HG02678 (cell line): ENCODE measurements around the gene CCDC158.
"Not testable (repeated sequence)": the region's sequence is repeated elsewhere in the genome, so short reads cannot be mapped to it uniquely, and the experiment has no call there.

Experiments
- ATAC-seq: cut with Tn5 transposase; IDR thresholded peaks from one replicate; pipeline ENCODE4 v1.9.1; 2021; ENCODE audit warnings: mild to moderate bottlenecking, moderate library complexity; ENCODE audit not compliant: unreplicated experiment

Gene CCDC158

DNA sequence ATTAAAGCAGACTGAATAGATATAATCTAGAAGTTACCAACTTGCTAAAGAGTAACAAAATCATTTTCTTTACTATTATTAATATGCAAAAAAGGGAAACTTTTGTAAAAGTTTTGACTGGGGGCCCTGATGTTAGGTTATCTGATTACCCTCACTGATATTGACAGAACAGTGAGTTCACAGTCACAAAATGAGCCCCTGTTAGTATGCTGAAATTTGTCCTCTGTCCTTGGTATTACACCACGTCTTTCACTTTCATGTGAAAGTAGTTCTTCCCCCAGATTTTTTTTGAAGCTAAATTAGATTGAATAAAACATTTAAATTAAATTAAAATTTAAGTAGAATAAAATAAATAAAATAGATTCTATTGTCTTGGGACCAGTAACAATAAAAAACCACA lies 108.5 kb downstream of the CCDC158 start:
- no peak for ATAC-seq

DNA sequence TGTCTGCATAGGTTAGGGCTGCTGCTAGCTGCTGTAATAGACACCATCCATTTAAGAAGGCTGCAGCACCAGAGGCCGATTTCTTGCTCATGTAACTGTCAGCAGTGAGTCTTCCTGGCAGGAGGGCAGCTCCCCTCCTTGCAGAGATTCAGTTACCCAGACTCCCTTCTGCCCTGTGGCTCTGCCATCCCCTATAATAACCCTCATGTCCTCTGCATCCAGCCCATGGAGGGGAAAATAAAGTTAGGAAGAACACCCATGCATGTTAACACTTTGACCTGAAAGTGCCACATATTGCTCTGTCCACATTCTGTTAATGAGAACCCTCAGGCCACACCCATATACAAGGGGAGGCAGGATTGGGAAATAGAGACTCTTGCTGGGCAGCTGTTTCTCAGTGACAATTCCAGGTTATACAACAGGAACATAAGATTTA lies 109.0 kb downstream of the CCDC158 start:
- ATAC-seq, result no peak

DNA sequence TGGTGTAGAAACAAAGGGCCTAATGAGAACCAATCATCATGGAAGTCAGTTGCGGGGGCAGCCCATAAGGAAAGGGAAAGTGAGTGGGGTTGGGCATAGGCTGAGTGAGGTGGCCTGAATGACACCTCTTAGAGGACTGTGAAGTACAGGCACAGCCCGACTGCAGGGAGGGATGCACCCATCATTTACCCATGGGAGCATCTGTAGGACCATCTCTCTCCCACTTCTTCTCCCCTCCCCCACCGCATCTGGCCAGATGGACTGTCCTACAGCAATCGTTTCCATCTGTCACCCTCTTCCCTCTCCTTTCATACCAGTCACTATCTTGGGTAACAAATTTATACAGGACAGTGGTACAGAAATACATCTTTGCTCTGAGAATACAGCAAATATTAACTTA lies 110.3 kb downstream of the CCDC158 start:
- no peak for ATAC-seq

DNA sequence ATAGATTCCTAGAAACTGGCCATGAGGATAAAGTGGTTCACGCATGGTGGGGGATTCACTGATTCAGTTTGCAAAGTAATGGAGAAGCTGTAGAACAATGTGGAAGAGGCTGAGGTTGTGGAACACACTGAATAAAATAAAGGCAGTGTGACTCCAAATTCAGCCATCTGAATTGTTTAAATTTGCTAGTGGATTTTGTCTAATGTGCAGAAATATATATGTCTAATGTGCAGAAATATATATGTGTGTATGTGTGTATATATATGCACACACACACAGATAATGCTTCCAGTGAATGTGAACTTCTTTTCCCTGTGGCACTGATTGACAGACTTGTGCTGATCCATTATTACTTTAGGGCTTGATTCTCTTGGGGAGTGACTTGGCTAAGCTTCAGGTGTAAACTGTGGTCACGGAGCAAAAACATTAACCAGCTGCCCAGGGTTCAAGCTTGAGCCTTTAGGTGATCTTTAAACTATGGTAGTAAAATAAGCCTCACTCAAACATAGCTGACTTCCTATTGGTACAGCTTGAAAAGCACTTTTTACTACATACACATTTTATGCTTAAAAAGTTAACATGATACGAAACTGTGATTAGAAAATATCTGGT lies 110.9 kb downstream of the CCDC158 start:
- ATAC-seq, result no peak

DNA sequence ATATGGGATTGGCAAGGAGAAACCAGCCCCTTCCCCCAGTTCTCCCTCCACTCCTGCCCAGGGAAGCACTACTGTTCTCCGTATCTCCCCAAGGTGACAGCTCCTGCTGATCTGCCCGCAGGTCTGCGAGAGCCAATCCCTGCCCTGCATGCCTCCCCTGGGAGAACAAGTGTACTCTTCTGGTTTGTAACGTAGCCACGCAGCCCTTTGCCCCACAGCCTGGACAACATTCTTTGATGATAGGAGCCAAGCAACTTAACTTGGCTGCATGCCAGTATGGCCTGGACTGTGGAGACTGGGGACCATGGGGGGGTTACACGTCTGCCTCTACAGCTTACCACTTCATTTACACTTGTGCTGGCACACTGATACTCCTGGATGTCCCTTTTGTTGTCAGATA lies 112.4 kb downstream of the CCDC158 start:
- no peak for ATAC-seq

DNA sequence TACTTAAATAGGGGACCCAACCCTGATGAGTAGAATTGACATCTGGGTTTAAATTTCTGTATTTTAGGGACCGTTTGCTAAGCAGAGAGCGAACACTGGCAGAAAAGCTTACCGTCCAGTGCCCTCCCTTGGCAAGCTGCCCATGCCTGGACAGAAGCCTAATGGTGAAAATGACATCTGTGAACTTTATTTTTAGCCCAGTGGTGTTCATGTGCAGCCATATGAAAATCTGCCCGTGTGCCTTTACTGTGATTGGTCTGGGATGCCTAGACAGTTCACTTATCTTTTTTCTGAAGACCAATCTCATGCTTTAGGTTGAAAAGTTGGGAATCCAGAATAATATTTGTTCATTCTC lies 113.3 kb downstream of the CCDC158 start:
- ATAC-seq, result no peak

DNA sequence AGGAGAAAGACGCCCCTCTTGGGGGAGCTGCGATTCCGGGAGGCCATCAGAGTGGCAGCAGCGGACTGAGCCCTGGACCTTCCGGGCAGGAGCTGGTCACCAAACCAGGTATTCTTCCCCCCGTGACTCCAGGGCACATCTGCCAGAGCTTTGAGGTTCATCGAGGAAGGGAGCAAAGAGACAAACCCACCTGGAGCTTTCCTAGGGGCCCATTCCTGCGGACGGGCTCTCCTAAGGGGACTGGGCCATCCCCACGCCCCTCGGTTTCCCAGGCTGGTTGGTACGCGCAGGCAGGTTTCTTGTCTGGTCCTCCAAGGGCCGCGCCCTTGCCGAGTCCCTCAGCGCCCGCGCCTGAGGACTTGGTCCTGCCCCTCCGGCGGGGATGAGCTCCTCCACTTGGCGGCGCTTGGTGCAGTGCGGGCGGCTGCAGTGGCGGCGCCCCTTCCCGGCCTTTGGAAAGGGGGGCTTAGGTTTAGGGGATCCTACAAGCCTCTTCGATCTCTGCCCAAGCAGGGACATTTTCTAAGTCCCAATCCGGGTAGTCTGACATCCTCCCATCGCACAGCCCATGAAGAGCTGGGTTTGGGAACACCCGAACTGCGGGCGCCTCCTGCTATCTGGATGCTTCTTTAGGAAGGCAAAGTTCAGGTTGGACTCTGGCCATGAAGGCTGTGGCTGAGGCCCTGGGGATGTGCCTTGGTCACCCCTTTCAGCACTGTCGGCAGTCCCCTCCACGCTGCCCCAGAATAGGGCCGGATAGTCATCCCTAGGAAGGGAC lies 113.9 kb downstream of the CCDC158 start:
- no peak for ATAC-seq

DNA sequence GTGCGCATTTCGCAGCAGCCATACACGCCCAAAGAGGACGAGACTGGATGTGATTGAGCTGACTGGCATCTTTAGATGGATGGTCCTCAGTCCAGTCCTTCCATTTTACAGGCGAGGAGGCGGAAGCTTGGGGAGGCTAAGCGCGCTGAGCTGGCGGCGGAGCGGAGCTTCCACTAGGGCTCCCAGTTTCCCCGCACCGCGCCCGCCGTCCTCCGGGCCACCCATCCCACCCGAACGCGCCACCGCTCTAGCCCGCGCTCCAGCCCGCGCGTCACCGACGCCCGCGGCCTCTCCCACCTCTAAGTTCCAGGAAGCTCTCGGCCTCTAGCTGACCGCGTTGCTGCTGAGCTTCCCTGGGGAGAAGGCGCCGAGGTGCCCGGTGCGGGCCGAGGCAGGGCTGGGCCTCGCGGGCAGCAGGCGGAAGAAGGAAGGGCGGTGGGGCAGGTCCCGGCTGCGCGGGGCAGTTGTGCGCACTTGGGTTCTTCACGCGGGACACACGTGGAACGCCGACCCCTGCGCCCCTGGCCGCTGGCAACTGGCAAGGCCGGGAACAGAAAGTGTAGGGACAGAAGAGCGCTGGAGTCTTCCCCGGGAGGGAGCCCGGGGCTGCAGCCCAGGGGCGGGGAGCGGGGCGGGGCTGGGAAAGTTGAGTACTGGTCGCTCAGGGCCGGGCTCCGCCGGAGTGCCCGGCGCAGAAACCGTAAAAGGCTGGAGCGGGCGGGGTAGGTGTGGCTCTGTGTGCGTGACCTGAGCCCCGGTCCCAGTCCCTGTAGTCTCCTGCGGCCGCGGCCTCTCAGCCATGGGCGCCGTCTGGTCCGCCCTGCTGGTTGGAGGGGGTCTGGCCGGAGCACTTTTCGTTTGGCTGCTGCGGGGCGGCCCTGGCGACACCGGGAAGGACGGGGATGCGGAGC lies 114.7 kb downstream of the CCDC158 start, which contains the start of gene STBD1:
TSS of gene STBD1 (plus strand) at position 763 of the 911 bp plus-strand sequence. CDS start at position 800, 37 bp downstream.
- no peak for ATAC-seq

DNA sequence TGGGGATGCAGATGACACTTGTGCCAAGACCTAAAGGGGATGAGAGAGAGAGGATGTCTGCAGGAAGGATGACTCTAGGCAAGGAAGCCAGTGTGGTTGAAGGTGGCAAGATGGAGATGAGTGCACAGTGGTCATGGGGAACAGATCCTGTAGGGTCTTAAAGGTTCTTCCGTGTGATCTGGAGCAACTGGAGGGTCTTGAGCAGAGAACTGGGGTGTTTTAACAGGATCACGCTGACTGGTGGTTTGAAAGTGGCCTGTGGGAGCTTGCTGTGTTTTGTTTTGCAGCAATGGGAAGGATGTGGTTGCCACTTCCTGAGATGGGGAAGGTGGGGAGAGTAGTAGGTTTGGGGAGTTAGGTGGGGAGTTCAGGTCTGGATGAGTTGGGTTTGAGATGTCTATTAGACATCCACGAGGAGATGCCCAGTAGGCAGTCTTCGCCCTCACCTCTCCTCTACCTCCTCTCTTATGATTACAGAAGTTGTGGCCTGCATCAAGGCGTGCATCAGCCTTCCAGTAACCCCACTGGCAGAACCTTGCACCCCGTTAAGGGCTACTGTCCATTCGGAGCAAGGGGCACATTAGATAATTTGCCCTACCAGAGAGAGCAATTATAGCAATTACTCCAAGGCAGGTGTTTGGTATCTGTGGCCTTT lies 115.8 kb downstream of the CCDC158 start:
- ATAC-seq, result no peak

DNA sequence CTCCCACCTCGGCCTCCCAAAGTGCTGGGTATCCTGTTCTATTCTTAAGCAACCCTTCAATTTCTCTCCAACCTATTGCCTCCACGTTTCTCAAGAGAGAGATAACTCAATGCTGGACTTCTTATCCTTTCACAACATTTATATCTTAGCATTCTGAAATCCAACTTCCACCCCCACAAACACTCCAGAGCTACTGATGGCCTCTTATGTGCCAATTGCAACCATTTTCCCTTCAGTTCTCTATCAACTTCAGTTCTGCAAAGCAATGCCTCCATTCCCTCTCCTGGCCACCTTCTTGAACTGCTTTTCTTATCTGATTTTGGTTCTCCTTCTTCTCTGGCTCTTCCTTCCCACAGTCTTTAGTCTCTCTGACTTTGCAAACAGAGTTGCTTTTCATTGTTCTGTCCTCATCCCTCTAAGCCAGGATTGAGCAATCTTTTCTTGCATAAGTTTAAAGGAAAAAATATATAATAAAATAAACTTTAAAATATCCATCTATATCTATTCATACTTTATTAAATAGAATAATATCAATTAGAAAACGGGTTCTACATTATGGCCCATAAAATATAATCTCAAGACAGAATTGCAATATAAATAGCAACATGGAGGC lies 118.0 kb downstream of the CCDC158 start:
- no peak for ATAC-seq

DNA sequence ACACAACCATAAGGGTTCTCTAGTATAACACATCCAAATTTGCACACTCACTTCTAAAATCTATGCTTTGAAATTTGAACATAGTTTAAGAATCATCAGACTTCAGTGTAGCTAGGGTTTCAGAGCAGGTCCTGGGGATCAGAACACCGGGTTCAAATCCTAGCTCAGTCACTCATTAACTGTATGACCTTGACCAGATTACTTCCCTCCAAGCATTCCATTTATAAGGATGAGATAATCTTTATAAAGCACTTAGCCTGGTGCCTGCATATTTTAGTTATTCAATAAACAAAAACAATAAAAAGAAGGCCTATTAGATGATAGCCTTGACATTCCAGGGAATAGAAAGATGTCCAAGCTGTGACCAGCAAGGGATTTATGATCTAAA lies 119.2 kb downstream of the CCDC158 start:
- ATAC-seq, result no peak

DNA sequence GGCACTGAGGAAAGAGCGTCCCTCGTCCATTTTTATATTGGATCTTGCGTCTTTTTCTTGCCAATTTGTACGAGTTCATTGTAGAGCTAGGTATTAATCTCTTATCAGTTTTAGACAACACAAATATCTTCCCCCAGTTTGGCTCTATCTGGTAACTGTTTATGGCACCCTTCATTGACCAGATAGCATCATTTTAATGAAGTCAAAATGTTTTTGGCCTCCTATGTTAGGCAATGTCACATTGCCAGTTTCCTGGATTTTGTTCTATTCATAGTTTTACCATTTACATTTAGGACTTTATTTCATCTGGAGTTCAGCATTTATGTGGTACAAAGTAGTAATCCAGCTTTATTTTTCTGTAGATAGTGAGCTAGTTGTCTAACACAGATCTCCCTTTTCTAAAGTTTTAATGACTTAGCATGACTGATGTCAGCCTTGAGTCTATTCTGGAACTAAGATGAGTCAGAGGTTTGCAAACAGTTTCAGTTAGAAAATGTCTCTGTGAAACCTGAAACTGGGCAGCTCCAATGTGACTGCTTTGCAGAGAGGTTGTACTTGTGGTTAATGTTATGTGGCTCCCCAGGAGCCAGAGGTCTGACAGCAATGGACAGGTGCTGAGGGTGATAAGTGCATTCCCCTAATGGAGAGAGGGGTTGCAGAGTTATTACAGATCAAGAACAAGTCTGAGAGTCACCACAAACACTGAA lies 119.7 kb downstream of the CCDC158 start:
- peak; percentile 98 for ATAC-seq

DNA sequence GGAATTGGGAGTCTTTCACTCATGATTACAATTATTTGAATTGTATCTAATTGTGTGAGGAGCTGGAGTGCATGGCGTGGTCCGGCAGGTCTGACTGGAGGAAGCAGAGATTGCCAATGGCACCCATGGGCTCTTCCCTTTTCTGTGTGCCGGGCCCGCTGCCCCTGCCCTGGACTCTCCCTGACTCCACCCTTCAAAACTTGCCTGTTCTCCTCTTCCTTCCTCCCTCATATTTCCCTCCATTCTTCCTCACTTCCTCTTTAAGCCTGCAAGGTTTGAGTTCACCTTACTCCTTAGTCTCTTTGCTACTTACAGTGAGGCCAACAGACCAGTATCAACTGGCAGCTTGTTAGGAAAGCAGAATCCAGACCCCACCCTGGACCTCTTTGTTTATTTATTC lies 120.9 kb downstream of the CCDC158 start:
- ATAC-seq, result no peak

DNA sequence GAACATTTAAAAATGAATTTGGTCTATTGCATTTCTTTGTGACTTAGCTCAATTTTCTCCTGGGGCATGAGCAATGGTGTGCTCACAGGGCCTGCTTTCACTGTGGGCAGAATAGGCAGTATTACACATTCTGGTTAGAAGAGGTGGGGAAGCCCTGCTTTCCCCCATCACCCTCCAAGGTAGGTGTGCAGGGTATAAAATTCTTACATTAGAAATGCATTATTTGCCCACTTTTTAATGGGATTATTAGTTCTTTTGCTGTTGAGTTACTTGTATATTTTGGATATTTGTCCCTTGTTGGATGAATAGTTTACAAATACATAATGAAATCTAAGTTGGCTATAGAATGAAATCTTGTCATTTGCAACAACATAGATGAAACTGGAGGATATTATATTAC lies 122.7 kb downstream of the CCDC158 start:
- ATAC-seq, result no peak

DNA sequence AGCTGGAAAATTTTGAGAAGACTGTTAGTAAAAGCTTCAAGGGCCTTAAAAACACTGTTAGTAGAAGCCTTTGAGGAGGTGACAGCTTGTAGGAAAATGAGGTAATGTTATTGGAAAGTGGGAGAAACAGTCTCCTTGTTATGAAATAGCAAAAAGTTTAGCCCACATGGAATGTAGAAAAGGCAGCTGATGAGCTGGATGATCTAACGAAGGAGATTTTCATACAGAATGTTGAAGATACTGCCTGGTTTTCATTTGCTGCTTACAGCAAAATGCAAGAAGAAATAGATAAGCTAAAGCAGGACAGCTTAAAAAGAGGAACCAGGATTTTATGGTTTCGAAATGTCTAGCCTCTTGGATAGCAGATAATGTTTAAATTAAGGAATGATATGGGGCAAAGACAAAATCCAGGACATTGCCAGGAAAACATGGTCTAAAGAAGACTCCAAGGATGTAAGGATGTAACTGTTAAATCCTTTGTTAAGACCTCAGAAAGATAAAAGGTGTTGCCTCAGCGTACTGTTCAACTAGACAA lies 124.6 kb downstream of the CCDC158 start:
- ATAC-seq, result no peak

DNA sequence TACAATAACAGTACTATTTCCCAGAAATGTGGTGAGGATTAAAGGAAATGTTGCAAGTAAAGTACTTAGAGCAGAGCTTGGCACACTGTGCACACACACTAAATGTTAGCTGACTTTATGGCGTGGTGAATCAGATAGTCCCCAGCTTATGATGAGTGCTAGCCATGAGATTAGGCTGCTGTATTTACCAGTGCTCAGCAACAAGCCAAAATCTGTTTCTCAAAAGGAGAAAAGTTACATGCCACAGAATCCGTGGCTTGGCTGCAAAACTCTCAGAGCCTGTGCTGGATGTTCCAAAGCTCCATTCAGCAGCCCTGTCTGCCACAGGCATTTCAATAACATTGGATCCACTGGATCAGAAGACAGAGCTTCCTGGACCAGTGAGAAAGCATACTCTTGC lies 127.2 kb downstream of the CCDC158 start:
- ATAC-seq, result no peak

DNA sequence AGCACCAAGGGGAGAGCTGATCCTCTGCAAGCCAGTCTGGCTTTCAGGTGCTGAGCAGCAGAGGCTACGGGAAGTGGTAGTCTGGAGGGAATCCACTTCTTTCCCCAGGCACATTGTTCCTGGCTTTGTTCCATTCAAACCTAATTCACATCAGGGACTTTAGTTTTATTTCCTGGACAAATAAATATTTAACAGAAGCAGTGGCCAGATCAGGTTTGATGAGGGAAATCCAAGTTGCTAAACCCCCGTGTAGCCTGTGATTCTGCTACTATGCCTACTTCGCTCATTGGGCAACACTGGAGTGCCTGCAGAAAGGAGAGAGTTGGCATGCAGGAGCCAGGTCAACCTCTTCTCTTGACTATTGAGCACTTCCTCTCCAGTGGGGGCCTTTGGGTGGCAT lies 128.2 kb downstream of the CCDC158 start:
- no peak for ATAC-seq

DNA sequence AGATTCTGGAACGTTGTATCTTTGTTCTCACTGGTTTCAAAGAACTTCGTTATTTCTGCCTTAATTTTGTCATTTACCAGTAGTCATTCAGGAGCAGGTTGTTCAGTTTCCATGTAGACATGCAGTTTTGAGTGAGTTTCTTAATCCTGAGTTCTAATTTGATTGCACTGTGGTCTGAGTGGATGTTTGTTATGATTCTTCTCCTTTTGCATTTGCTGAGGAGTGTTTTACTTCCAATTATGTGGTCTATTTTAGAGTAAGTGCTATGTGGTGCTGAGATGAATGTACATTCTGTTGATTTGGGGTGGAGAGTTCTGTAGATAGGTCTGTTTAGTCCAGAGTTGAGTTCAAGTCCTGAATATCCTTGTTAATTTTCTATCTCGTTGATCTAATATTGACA lies 133.1 kb downstream of the CCDC158 start:
- ATAC-seq, result not testable (repeated sequence)

DNA sequence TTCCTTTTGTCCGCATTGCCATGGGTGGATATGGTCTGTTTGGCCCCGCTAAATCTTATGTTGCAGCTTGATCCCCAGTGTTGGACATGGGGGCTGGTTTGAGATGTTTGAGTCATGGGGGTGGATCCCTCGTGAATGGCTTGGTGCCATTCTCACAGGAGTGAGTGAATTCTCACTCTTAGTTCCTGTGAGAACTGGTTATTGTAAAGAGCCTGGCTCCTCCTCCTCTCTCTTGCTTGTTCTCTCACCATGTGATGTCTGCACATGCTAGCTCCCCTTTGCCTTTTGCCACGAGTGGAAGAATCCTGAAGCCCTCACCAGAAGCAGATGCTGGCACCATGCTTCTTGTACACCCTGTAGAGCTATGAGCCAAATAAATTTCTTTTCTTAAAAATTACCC lies 137.0 kb downstream of the CCDC158 start:
- ATAC-seq, result no peak
